GM12878 (cell line): ENCODE measurements around the gene NAALADL1. TPM values are rescaled to one million over a fixed set of nuclear protein-coding genes. Genes with fewer than 3 reads are reported as not detected.

Experiments
- ATAC-seq: fragments of 200-7000 bp; cut with Tn5 transposase; 3 replicates; pipeline ENCODE4 v1.9.1; 2020; ENCODE audit warnings: mild to moderate bottlenecking, moderate library complexity
- BruUV-seq: library from RNA; stranded (reverse); fragments of 400-500 nt; replicated peaks from 2 replicates; lab custom pipeline; 2021; lab: Mats Ljungman, UMichigan
- CTCF ChIA-PET: fragments of 300-600 bp; sonication (Branson Sonifier 250); formaldehyde crosslinking; extraction: SDS; loops from one replicate; lab custom pipeline; 2021; ENCODE audit warnings: inconsistent platforms; lab: Yijun Ruan, JAX
- POLR2A ChIA-PET: fragments of 350-600 bp; formaldehyde crosslinking; extraction: SDS; loops from one replicate; lab custom pipeline; 2021; ENCODE audit warnings: inconsistent platforms; lab: Charles Lee
- RAD21 ChIA-PET: fragments of 300-600 bp; sonication (Branson Sonifier 250); formaldehyde crosslinking; loops from one replicate; lab custom pipeline; 2023; ENCODE audit warnings: antibody characterized with exemption; ENCODE audit not compliant: unreplicated experiment; lab: Charles Lee
- SMC1A ChIA-PET: fragments of 300-600 bp; sonication (Branson Sonifier 250); formaldehyde crosslinking; loops from one replicate; lab custom pipeline; 2023; ENCODE audit not compliant: unreplicated experiment, uncharacterized antibody; lab: Charles Lee
- DNase-seq: peaks from one replicate; pipeline ENCODE4 v3.0.0-alpha.2; 2011; ENCODE audit warnings: low read depth, low spot score
- FAIRE-seq: peaks from 3 replicates; lab custom pipeline; 2011; peaks lifted over from hg19 to GRCh38; lab: Jason Lieb, UNC
- H2AFZ ChIP-seq: 2 replicates; pipeline ENCODE4 v1.6.0; 2011; ENCODE audit warnings: low read depth, low read length, control low read depth; ENCODE audit not compliant: control insufficient read depth
- H3K27ac ChIP-seq: 2 replicates; pipeline ENCODE4 v1.5.1; 2011; ENCODE audit warnings: control low read depth; ENCODE audit not compliant: control insufficient read depth, insufficient read depth
- H3K27me3 ChIP-seq, 2 experiments: replicated peaks in 1 of 2; 2 replicates each; pipeline versions ENCODE4 v1.6.0 to v1.6.1; 2011; ENCODE audit warnings: low read length in 1 of 2; ENCODE audit not compliant: control insufficient read depth in 2 of 2, insufficient read depth in 2 of 2
- H3K36me3 ChIP-seq, 2 experiments: 2 replicates each; pipeline ENCODE4 v1.5.1; 2011; ENCODE audit warnings: low read length in 1 of 2; ENCODE audit not compliant: control insufficient read depth in 2 of 2, insufficient read depth in 2 of 2
- H3K4me1 ChIP-seq: 2 replicates; pipeline ENCODE4 v1.6.1; 2011; ENCODE audit warnings: mild to moderate bottlenecking, low read length, moderate library complexity, mixed read lengths; ENCODE audit not compliant: control insufficient read depth, insufficient read depth
- H3K4me2 ChIP-seq: 2 replicates; pipeline ENCODE4 v1.6.0; 2011; ENCODE audit warnings: control low read depth; ENCODE audit not compliant: control insufficient read depth, insufficient read depth
- H3K4me3 ChIP-seq: fragments of 200-600 bp; sonication (generic); 2 replicates; pipeline ENCODE4 v1.5.1; 2016
- H3K79me2 ChIP-seq: 2 replicates; pipeline ENCODE4 v1.6.0; 2011; ENCODE audit warnings: low read length; ENCODE audit not compliant: control insufficient read depth, insufficient read depth
- H3K9ac ChIP-seq: 2 replicates; pipeline ENCODE4 v1.8.0; 2011; ENCODE audit warnings: low read length, control low read depth, mixed read lengths; ENCODE audit not compliant: control insufficient read depth, insufficient read depth
- H3K9me3 ChIP-seq: replicated peaks from 3 replicates; pipeline ENCODE4 v1.5.1; 2011; ENCODE audit warnings: mild to moderate bottlenecking, low read length; ENCODE audit not compliant: control insufficient read depth, insufficient read depth
- H4K20me1 ChIP-seq: 2 replicates; pipeline ENCODE4 v1.6.0; 2011; ENCODE audit not compliant: control insufficient read depth, insufficient read depth
- BHLHE40 ChIP-seq, 2 experiments: fragments of 450-650 bp in 1 of 2; IDR thresholded peaks; 2 replicates each; pipeline ENCODE4 v1.6.1; 2011 to 2017; ENCODE audit warnings: low read depth in 2 of 2, borderline replicate concordance in 1 of 2, improper control_type of control experiment in 1 of 2, low read length in 1 of 2, mild to moderate bottlenecking in 1 of 2
- BMI1 ChIP-seq: fragments of 450-650 bp; IDR thresholded peaks from 2 replicates; pipeline ENCODE4 v1.6.1; 2016; ENCODE audit warnings: mild to moderate bottlenecking, moderate library complexity, borderline replicate concordance
- CBFB ChIP-seq: IDR thresholded peaks from 2 replicates; pipeline ENCODE4 v1.6.1; 2016; ENCODE audit warnings: antibody characterized with exemption, low read depth
- CREB1 ChIP-seq: IDR thresholded peaks from 2 replicates; pipeline ENCODE4 v1.6.1; 2012; ENCODE audit warnings: low read depth, mild to moderate bottlenecking, inconsistent platforms
- DPF2 ChIP-seq: fragments of 450-650 bp; IDR thresholded peaks from 2 replicates; pipeline ENCODE4 v1.6.1; 2017; ENCODE audit warnings: mild to moderate bottlenecking
- FOS ChIP-seq: IDR thresholded peaks from 3 replicates; pipeline ENCODE4 v1.6.1; 2011; ENCODE audit warnings: borderline replicate concordance; ENCODE audit not compliant: insufficient read length; ENCODE audit errors: extremely low read depth
- JUNB ChIP-seq: IDR thresholded peaks from 2 replicates; pipeline ENCODE4 v1.6.1; 2016; ENCODE audit warnings: antibody characterized with exemption, mild to moderate bottlenecking
- NR2F1 ChIP-seq: fragments of 450-650 bp; conservative IDR thresholded peaks from 2 replicates; pipeline ENCODE4 v1.6.1; 2017; ENCODE audit warnings: mild to moderate bottlenecking
- NRF1 ChIP-seq: conservative IDR thresholded peaks from 2 replicates; pipeline ENCODE4 v1.6.1; 2011; ENCODE audit warnings: mild to moderate bottlenecking, low read depth, low read length, improper control_type of control experiment
- PAX5 ChIP-seq: IDR thresholded peaks from 2 replicates; pipeline ENCODE4 v1.6.1; 2011; ENCODE audit warnings: low read depth, low read length, borderline replicate concordance
- PKNOX1 ChIP-seq: fragments of 450-650 bp; IDR thresholded peaks from 2 replicates; pipeline ENCODE4 v1.6.1; 2016; ENCODE audit warnings: mild to moderate bottlenecking
- RBBP5 ChIP-seq: fragments of 200-600 bp; sonication (generic); conservative IDR thresholded peaks from 2 replicates; pipeline ENCODE4 v1.6.1; 2016
- RUNX3 ChIP-seq: IDR thresholded peaks from 2 replicates; pipeline ENCODE4 v1.6.1; 2012; ENCODE audit warnings: low read length, inconsistent platforms
- TCF12 ChIP-seq: IDR thresholded peaks from 2 replicates; pipeline ENCODE4 v1.6.1; 2011; ENCODE audit warnings: low read depth, mild to moderate bottlenecking, low read length
- TCF3 ChIP-seq: IDR thresholded peaks from 2 replicates; pipeline ENCODE4 v1.6.1; 2012; ENCODE audit warnings: low read depth, mild to moderate bottlenecking, low read length, borderline replicate concordance; ENCODE audit not compliant: insufficient read depth
- USF2 ChIP-seq: IDR thresholded peaks from 2 replicates; pipeline ENCODE4 v1.6.1; 2011; ENCODE audit warnings: low read depth, low read length, improper control_type of control experiment, borderline replicate concordance
- WRNIP1 ChIP-seq: IDR thresholded peaks from 2 replicates; pipeline ENCODE4 v1.6.1; 2011; ENCODE audit warnings: low read depth, low read length, improper control_type of control experiment, borderline replicate concordance
- YBX1 ChIP-seq: fragments of 450-650 bp; IDR thresholded peaks from 2 replicates; pipeline ENCODE4 v1.6.1; 2016; ENCODE audit warnings: antibody characterized with exemption
- YY1 ChIP-seq: IDR thresholded peaks from 2 replicates; pipeline ENCODE4 v1.6.1; 2011; ENCODE audit warnings: low read depth, mild to moderate bottlenecking, low read length
- ZBTB33 ChIP-seq: fragments of 450-650 bp; IDR thresholded peaks from 2 replicates; pipeline ENCODE4 v1.6.1; 2017; ENCODE audit warnings: mild to moderate bottlenecking
- ZNF24 ChIP-seq: fragments of 450-650 bp; IDR thresholded peaks from 2 replicates; pipeline ENCODE4 v1.6.1; 2017; ENCODE audit warnings: antibody characterized with exemption, mild to moderate bottlenecking
- WGBS: methylation state at CpG from one replicate; pipeline ENCODE4 v1.1.6; 2016; ENCODE audit warnings: low lambda C conversion rate; ENCODE audit not compliant: insufficient replicate concordance, insufficient coverage; ENCODE audit errors: missing lambda C conversion rate; 5-methylcytosine and 5-hydroxymethylcytosine counted together
- in situ Hi-C: fragments of 300-500 bp; cut with MboI; formaldehyde crosslinking; loops from 9 replicates; pipeline ENCODE4 v1.14.3; 2018; ENCODE audit warnings: mixed read lengths
- intact Hi-C: fragments of 100-400 bp; cut with micrococcal nuclease; formaldehyde crosslinking; loops from one replicate; pipeline ENCODE4 v1.14.2; 2022; ENCODE audit not compliant: unreplicated experiment
- polyA plus RNA-seq, 11 experiments: library from polyadenylated mRNA; depleted of rRNA in 4 of 11; unstranded in 6 of 11; stranded (reverse) in 5 of 11; fragments of >200 nt; fragmentation: Nextera tagmentation in 4 of 11; fragmentation: Illumina TruSeq in 1 of 11; extraction: Ambion mirVana in 4 of 11; extraction: Trizol in 1 of 11; gene quantifications; 1 replicate in 1 of 11; 2 replicates in 10 of 11; pipeline versions ENCODE4 v1.2.1 to v1.2.3, GENCODE V29; 2011 to 2016; ENCODE audit warnings: inconsistent platforms in 2 of 11, missing spikeins in 2 of 11, low read depth in 1 of 11
- total RNA-seq, 4 experiments: library from RNA; depleted of rRNA in 3 of 4; stranded (reverse); fragments of >200 nt in 3 of 4; fragmentation: Illumina TruSeq in 1 of 4; extraction: Trizol in 1 of 4; gene quantifications; 2 replicates each; pipeline versions ENCODE4 v1.2.1 to v1.2.3, GENCODE V29; 2013 to 2021

The NAALADL1 gene
- total and polyA plus RNA-seq, 10 of the 15 experiments (the other 5 are each of a cell fraction or from before 2014, with no cell fraction given) = 0.77 to 5.5 (median 1.5) TPM

GRCh38 chr11:65059959-65060824 is 1.8 kb upstream of the NAALADL1 start:
- in situ Hi-C loops = no loop called here
- intact Hi-C loops = no loop called here
- Histone ChIP-seq H3K27me3 (no peaks in the 10 kb centered on the region), H2AFZ (no peak overlapping the region; the same call in 1 of the 2 replicates), H3K27ac (no peak overlapping the region), H4K20me1 (no peaks in the 10 kb centered on the region), H3K4me1 (peaks cover 24% of the 10 kb centered on the region), H3K79me2 (no peaks in the 10 kb centered on the region), H3K36me3 (no peaks in the 10 kb centered on the region), H3K9me3 (no peaks in the 10 kb centered on the region), H3K9ac (no peak overlapping the region), H3K4me3 (no peak overlapping the region), H3K4me2 (no peak overlapping the region)
- ChIA-PET POLR2A (no interaction called here), SMC1A (no interaction called here), RAD21 (no interaction called here), CTCF (interaction anchor here (1.1 kb wide), 2 partner anchors 57 to 213 kb away, joined by 3 read pairs; partner anchors contain the start of gene ZNHIT2)
- no TSS peak for BruUV-seq
- ATAC-seq (0 out of 3 replicates have a peak, but pooled peaks have one; percentile 12), FAIRE-seq (no peak), DNase-seq (no peak)
- 37% methylated on average over 10 of the region's 10 CpGs for WGBS
- TF ChIP-seq NR2F1 = no peak
- no peak for TF ChIP-seq YY1
- peak; percentile 93 for TF ChIP-seq TCF3
- no peak for TF ChIP-seq USF2
- TF ChIP-seq YBX1 = no peak
- no peak for TF ChIP-seq JUNB
- TF ChIP-seq CREB1 = no peak
- TF ChIP-seq BHLHE40 (IDR thresholded peaks at IDR 0.05; ENCODE audit: borderline replicate concordance in 1 of 2, low read depth in 2 of 2, low read length in 1 of 2) = 0 out of 4 replicates have a peak, but pooled peaks of 1 of the 2 experiments have one; percentile 14
- TF ChIP-seq TCF12 = peak; percentile 88
- TF ChIP-seq FOS = no peak
- peak; percentile 45; the same call in 1 of the 2 replicates for TF ChIP-seq PKNOX1
- TF ChIP-seq CBFB = no peak
- TF ChIP-seq PAX5 = no peak
- TF ChIP-seq NRF1 = no peak
- TF ChIP-seq RUNX3 = peak; percentile 82
- TF ChIP-seq DPF2 = no peak
- TF ChIP-seq RBBP5 = no peak
- TF ChIP-seq WRNIP1 = no peak
- TF ChIP-seq ZNF24 = no peak
- no peak for TF ChIP-seq BMI1
- TF ChIP-seq ZBTB33 = no peak
